Body of pancreas (tissue), 4 donors: ENCODE data around the gene RBBP7. TPM values are rescaled to one million over a fixed set of nuclear protein-coding genes. Genes with fewer than 3 reads are reported as not detected.

Experiments used
- ATAC-seq: fragments of 150-250 bp; one replicate; pipeline ENCODE4 v1.9.1; 2016
- DNase-seq, 4 donors: peaks; one replicate each; pipeline ENCODE4 v3.0.0-alpha.2; 2019
- H3K27ac ChIP-seq, 4 donors: fragments of 200-600 bp; sonication (generic); 1 replicate in 3 of 4; 2 replicates in 1 of 4; pipeline versions ENCODE4 v1.5.1 to v1.6.1; 2016 to 2019; ENCODE audit warnings: mild to moderate bottlenecking in 1 of 4, mixed read lengths in 1 of 4, moderate library complexity in 1 of 4
- H3K27me3 ChIP-seq, 2 donors: fragments of 200-600 bp; sonication (generic); one replicate each; pipeline ENCODE4 v1.6.0; 2016; ENCODE audit warnings: mild to moderate bottlenecking in 1 of 2
- H3K36me3 ChIP-seq, 2 donors: fragments of 200-600 bp; sonication (generic); replicated peaks in 1 of 2; 2 replicates each; pipeline ENCODE4 v1.5.1; 2016; ENCODE audit warnings: low read depth in 2 of 2; ENCODE audit not compliant: insufficient read depth in 1 of 2
- H3K4me1 ChIP-seq: fragments of 200-600 bp; sonication (generic); one replicate; pipeline ENCODE4 v1.6.0; 2016
- H3K4me3 ChIP-seq, 2 donors: fragments of 200-600 bp; sonication (generic); 1 replicate in 1 of 2; 2 replicates in 1 of 2; pipeline ENCODE4 v1.5.1; 2016 to 2019
- H3K9me3 ChIP-seq, 3 donors: fragments of 200-600 bp; sonication (generic); 1 replicate in 2 of 3; 2 replicates in 1 of 3; pipeline ENCODE4 v1.5.1; 2016
- CTCF ChIP-seq, 7 experiments: fragments of 450-650 bp in 4 of 7; fragments of 200-600 bp in 3 of 7; sonication (generic) in 3 of 7; IDR thresholded peaks; one replicate each; pipeline ENCODE4 v1.5.1; 2016 to 2019; ENCODE audit warnings: antibody characterized with exemption in 7 of 7
- POLR2A ChIP-seq, 3 donors: fragments of 450-650 bp; IDR thresholded peaks; one replicate each; pipeline ENCODE4 v1.6.1; 2016; ENCODE audit warnings: antibody characterized with exemption in 3 of 3, mild to moderate bottlenecking in 2 of 3
- WGBS, 2 donors: methylation state at CpG; one replicate each; pipeline ENCODE4 v1.1.5; 2017; 5-methylcytosine and 5-hydroxymethylcytosine counted together
- intact Hi-C: fragments of 100-400 bp; cut with DNase I; formaldehyde crosslinking; loops from one replicate; pipeline ENCODE4 v1.15.1; 2023
- total RNA-seq, 2 donors: library from RNA; depleted of rRNA; stranded (reverse); fragments of >200 nt; gene quantifications; one replicate each; pipeline ENCODE4 v1.1.0, GENCODE V29; 2016

Gene RBBP7
- total RNA-seq, 2 donors from 2014 or later: 39.4 to 53.7 TPM

- Histone ChIP-seq H3K36me3 (no peaks in the 10 kb centered on the region), H3K4me3 (no peak overlapping the region), H3K27ac (no peak overlapping the region), H3K27me3 (no peaks in the 10 kb centered on the region), H3K4me1 (peaks cover 8% of the 10 kb centered on the region), H3K9me3 (no peaks in the 10 kb centered on the region)
- ATAC-seq (no peak), DNase-seq (no peak)
- intact Hi-C loops: no loop called here
- 90 to 98% methylated on average over 6 of the region's 6 CpGs for WGBS, 2 donors
- TF ChIP-seq CTCF (IDR thresholded peaks at IDR 0.05) (no peak), POLR2A (IDR thresholded peaks at IDR 0.05) (no peak)
Observed at GRCh38 chrX:16834806-16835205, 35.4 kb downstream of the RBBP7 start.

DNA sequence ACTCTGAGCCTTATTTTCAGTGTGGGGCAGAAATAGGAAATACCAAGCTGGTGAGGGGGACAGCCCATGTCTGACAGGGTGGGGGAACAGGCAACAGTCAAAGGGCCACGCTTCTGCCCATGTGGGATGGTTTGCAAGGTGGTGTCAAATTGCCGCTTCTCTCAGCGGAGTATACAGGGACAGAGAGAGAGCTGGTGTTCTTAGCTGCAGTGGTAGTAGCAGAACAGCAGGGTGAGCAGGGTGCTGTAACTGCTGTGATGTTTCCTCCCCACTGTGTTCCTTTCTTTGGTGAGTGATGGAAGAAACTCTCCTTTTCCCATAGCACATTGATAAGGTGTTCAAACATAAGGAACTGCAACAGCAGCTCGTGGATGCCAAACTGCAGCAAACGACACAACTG is 37.9 kb downstream of the RBBP7 start:
- H3K9me3 ChIP-seq: no peaks in the 10 kb centered on the region
- TF ChIP-seq POLR2A (IDR thresholded peaks at IDR 0.05) (no peak), CTCF (IDR thresholded peaks at IDR 0.05) (no peak)
- ATAC-seq (no peak), DNase-seq (no peak)
- intact Hi-C loops: no loop called here
- peaks cover 14% of the 10 kb centered on the region for H3K4me1 ChIP-seq
- H3K27ac ChIP-seq: no peak overlapping the region
- no peaks in the 10 kb centered on the region for H3K27me3 ChIP-seq
- 28 to 42% methylated on average over 2 to 5 of the region's 5 CpGs for WGBS, 2 donors
- no peaks in the 10 kb centered on the region for H3K36me3 ChIP-seq
- no peak overlapping the region for H3K4me3 ChIP-seq

- intact Hi-C loops: no loop called here
- no peak overlapping the region for H3K4me3 ChIP-seq
- WGBS, 2 donors: 34 to 39% methylated on average over 6 of the region's 6 CpGs
- H3K9me3 ChIP-seq: no peaks in the 10 kb centered on the region
- TF ChIP-seq POLR2A (IDR thresholded peaks at IDR 0.05): no peak
- TF ChIP-seq CTCF (IDR thresholded peaks at IDR 0.05): no peak
- no peaks in the 10 kb centered on the region for H3K36me3 ChIP-seq
- ATAC-seq (peak; percentile 76), DNase-seq (peak; percentile 18 to 40 (median 30))
- H3K27me3 ChIP-seq: no peaks in the 10 kb centered on the region
- peak overlapping the region in 3 of 4 donors; percentile 23 to 68 (median 67) for H3K27ac ChIP-seq
- H3K4me1 ChIP-seq: peaks cover 21% of the 10 kb centered on the region
Observed at GRCh38 chrX:16828124-16828908, 41.8 kb downstream of the RBBP7 start.

DNA sequence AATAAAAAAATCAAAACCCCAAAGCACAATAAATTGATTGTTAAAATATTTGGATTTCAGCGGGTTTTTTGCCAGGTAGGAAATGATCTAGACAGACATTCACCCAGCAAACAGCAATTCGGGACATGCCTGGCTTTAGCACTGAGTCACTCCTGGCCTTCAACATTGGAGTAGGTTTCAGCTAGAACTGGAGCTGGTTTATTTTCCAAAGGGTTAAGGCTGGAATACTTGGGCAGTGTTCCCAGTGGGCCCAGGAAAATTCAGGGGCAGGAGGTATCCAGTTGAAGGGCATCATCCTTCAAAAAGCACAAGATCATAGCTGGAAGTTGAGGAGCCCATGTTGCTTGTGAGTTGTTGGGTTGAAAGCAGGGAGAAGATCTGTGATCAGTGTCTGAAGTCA is 42.9 kb downstream of the RBBP7 start:
- DNase-seq (no peak), ATAC-seq (no peak)
- TF ChIP-seq CTCF (IDR thresholded peaks at IDR 0.05): no peak
- TF ChIP-seq POLR2A (IDR thresholded peaks at IDR 0.05): no peak
- 69% methylated on average over 2 of the region's 2 CpGs for WGBS, 2 donors
- Histone ChIP-seq H3K4me3 (no peak overlapping the region), H3K9me3 (no peaks in the 10 kb centered on the region), H3K4me1 (peaks cover 19% of the 10 kb centered on the region), H3K27me3 (no peaks in the 10 kb centered on the region), H3K27ac (peak overlapping the region in 2 of 4 donors; percentile 67 to 68), H3K36me3 (peaks cover 0 to 2% of the 10 kb centered on the region in 2 donors)
- intact Hi-C loops: no loop called here

DNA sequence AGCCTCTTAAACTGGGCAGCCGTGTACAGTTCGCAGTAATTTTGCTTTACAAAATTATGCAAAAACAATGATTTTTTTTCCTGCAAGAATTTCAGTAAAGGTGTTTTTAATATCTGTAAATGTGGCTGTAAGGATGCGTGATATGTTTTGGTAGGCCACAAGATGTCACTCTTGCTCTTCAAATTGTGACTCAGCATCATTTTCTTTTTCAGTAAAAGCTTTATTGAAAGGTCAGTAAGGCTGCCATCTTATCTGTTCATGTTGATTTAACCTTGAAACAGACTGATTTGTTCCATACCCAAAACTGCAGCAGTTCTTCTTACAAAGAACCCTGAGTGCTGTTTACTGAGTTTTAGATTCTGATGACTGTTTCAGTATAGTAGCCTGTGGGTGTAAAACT is 44.0 kb downstream of the RBBP7 start:
- Histone ChIP-seq H3K4me3 (no peak overlapping the region), H3K27ac (peak overlapping the region in 2 of 4 donors; percentile 25 to 62), H3K4me1 (peaks cover 13% of the 10 kb centered on the region), H3K36me3 (peaks cover 0 to 2% of the 10 kb centered on the region in 2 donors), H3K27me3 (no peaks in the 10 kb centered on the region), H3K9me3 (no peaks in the 10 kb centered on the region)
- 17 to 21% methylated on average over 3 of the region's 3 CpGs for WGBS, 2 donors
- TF ChIP-seq POLR2A (IDR thresholded peaks at IDR 0.05) (no peak), CTCF (IDR thresholded peaks at IDR 0.05) (peak; percentile 20 to 81 (median 61))
- ATAC-seq (peak; percentile 79), DNase-seq (no peak)
- intact Hi-C loops: no loop called here
